Mesenchymal stem cell (in vitro differentiated cells and primary cell): Measurements from ENCODE around the gene CD7.

Experiments used
- DNase-seq: peaks from one replicate; pipeline ENCODE4 v3.0.0-alpha.2; 2013
- H2AFZ ChIP-seq: one replicate; pipeline ENCODE4 v1.6.1; 2013; ENCODE audit warnings: low read depth, mild to moderate bottlenecking, control low read depth, inconsistent platforms, low read length, moderate library complexity
- H2AK5ac ChIP-seq: 2 replicates; pipeline ENCODE4 v1.6.1; 2013; ENCODE audit warnings: low read length, moderate library complexity, mild to moderate bottlenecking, inconsistent platforms; ENCODE audit not compliant: severe bottlenecking
- H2BK120ac ChIP-seq: one replicate; pipeline ENCODE4 v1.6.1; 2013; ENCODE audit warnings: low read depth, mild to moderate bottlenecking, inconsistent platforms, low read length, moderate library complexity
- H2BK12ac ChIP-seq, 2 experiments: one replicate each; pipeline ENCODE4 v1.6.1; 2013; ENCODE audit warnings: inconsistent platforms in 2 of 2, low read length in 2 of 2, mild to moderate bottlenecking in 2 of 2, moderate library complexity in 2 of 2, control low read depth in 1 of 2
- H2BK15ac ChIP-seq: one replicate; pipeline ENCODE4 v1.6.1; 2013; ENCODE audit warnings: mild to moderate bottlenecking, low read depth, inconsistent platforms; ENCODE audit not compliant: poor library complexity, severe bottlenecking
- H2BK5ac ChIP-seq: 2 replicates; pipeline ENCODE4 v1.6.1; 2013; ENCODE audit warnings: low read depth, mild to moderate bottlenecking, low read length, control low read depth, inconsistent platforms; ENCODE audit not compliant: poor library complexity, severe bottlenecking
- H3K14ac ChIP-seq, 2 experiments: one replicate each; pipeline ENCODE4 v1.6.1; 2013; ENCODE audit warnings: inconsistent platforms in 2 of 2, low read length in 2 of 2, control low read depth in 1 of 2, mild to moderate bottlenecking in 1 of 2, moderate library complexity in 1 of 2
- H3K18ac ChIP-seq, 2 experiments: one replicate each; pipeline ENCODE4 v1.6.1; 2013; ENCODE audit warnings: inconsistent platforms in 2 of 2, low read length in 2 of 2, control low read depth in 1 of 2, low read depth in 1 of 2, mild to moderate bottlenecking in 1 of 2
- H3K23ac ChIP-seq, 2 experiments: one replicate each; pipeline ENCODE4 v1.6.1; 2013; ENCODE audit warnings: inconsistent platforms in 2 of 2, low read length in 2 of 2, mild to moderate bottlenecking in 2 of 2, moderate library complexity in 2 of 2, control low read depth in 1 of 2
- H3K27ac ChIP-seq: 2 replicates; pipeline ENCODE4 v1.5.1; 2013; ENCODE audit warnings: mild to moderate bottlenecking, moderate library complexity, low read length, control low read depth, inconsistent platforms; ENCODE audit not compliant: poor library complexity, severe bottlenecking
- H3K27me3 ChIP-seq, 2 experiments: 2 replicates each; pipeline versions ENCODE4 v1.6.1 to v1.7.0; 2013; ENCODE audit warnings: low read length in 2 of 2, mild to moderate bottlenecking in 2 of 2, moderate library complexity in 2 of 2, control low read depth in 1 of 2, inconsistent platforms in 1 of 2; ENCODE audit not compliant: control insufficient read depth in 1 of 2, insufficient read depth in 1 of 2
- H3K36me3 ChIP-seq, 2 experiments: 2 replicates each; pipeline versions ENCODE4 v1.6.1 to v1.7.0; 2013; ENCODE audit warnings: low read length in 2 of 2, control low read depth in 1 of 2, inconsistent platforms in 1 of 2, low read depth in 1 of 2, mild to moderate bottlenecking in 1 of 2; ENCODE audit not compliant: insufficient read depth in 2 of 2, control insufficient read depth in 1 of 2
- H3K4ac ChIP-seq, 2 experiments: one replicate each; pipeline ENCODE4 v1.6.1; 2013; ENCODE audit warnings: inconsistent platforms in 2 of 2, low read length in 2 of 2, mild to moderate bottlenecking in 2 of 2, moderate library complexity in 2 of 2, control low read depth in 1 of 2, low read depth in 1 of 2
- H3K4me1 ChIP-seq: 2 replicates; pipeline ENCODE4 v1.6.1; 2013; ENCODE audit warnings: low read depth, low read length, control low read depth; ENCODE audit not compliant: control insufficient read depth, insufficient read depth
- H3K4me2 ChIP-seq: 2 replicates; pipeline ENCODE4 v1.6.1; 2013; ENCODE audit warnings: low read length, mild to moderate bottlenecking, inconsistent platforms; ENCODE audit not compliant: poor library complexity, severe bottlenecking
- H3K4me3 ChIP-seq, 2 experiments: 2 replicates each; pipeline versions ENCODE4 v1.5.1 to v1.7.0; 2013; ENCODE audit warnings: low read length in 2 of 2, mild to moderate bottlenecking in 2 of 2, control low read depth in 1 of 2, low read depth in 1 of 2; ENCODE audit not compliant: insufficient read depth in 1 of 2
- H3K79me1 ChIP-seq: replicated peaks from 2 replicates; pipeline ENCODE4 v1.6.1; 2013; ENCODE audit warnings: mild to moderate bottlenecking, control low read depth, low read length, inconsistent platforms; ENCODE audit not compliant: poor library complexity, severe bottlenecking
- H3K9ac ChIP-seq: 2 replicates; pipeline ENCODE4 v1.7.0; 2013; ENCODE audit warnings: mild to moderate bottlenecking, low read length, moderate library complexity
- H3K9me3 ChIP-seq: 2 replicates; pipeline ENCODE4 v1.7.0; 2013; ENCODE audit warnings: mild to moderate bottlenecking, low read length; ENCODE audit not compliant: control insufficient read depth
- H4K8ac ChIP-seq: one replicate; pipeline ENCODE4 v1.6.1; 2013; ENCODE audit warnings: inconsistent platforms, mild to moderate bottlenecking, low read length, moderate library complexity
- H4K91ac ChIP-seq: one replicate; pipeline ENCODE4 v1.6.1; 2013; ENCODE audit warnings: mild to moderate bottlenecking, low read length, inconsistent platforms
- WGBS: methylation state at CpG from one replicate; pipeline ENCODE4 v1.1.7; 2013; ENCODE audit warnings: mixed read lengths; 5-methylcytosine and 5-hydroxymethylcytosine counted together

CD7 gene

DNA sequence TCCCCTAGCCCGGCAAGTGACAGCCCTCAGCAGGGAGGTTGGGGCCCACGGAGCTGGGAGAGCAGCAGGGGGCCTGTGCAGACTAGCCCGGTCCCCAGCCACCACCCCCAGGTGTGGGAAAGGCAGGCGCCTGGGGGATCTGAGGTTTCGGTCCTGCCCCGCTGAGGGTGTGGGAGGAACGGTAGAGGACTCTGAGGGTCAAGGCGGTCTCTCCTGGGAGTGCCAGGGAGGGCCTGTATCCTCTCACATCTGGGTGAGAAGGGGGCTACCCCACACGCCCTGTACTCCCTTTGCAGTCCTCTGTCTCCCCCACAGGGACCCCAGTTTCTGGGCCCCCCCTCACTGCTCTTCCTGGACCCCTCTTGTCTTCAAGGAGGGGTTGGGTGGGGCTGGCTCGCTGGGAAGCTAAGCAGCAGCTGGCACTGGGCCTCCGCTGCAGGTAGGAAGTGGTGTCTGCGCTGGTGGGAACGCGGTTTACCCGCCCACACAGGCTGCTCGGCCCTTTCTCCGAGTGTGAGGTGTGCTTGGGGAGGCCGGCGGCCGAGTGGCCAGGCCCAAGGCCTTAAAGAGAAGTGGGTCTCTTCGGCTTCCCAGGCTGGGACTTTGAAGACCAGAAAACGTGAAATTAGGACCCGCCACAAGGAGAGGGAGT is 15.4 kb downstream of the CD7 start:
- Histone ChIP-seq H2BK15ac (no peak overlapping the region), H2BK5ac (no peak overlapping the region), H4K91ac (no peak overlapping the region), H4K8ac (no peak overlapping the region), H3K36me3 (no peaks in the 10 kb centered on the region), H2BK120ac (no peak overlapping the region), H3K14ac (no peak overlapping the region), H3K4me1 (peaks cover 35% of the 10 kb centered on the region), H2AFZ (no peak overlapping the region), H3K27me3 (peaks cover 0 to 6% of the 10 kb centered on the region in 2 experiments), H3K23ac (no peak overlapping the region), H2AK5ac (no peak overlapping the region), H3K79me1 (no peaks in the 10 kb centered on the region), H3K27ac (no peak overlapping the region), H2BK12ac (no peak overlapping the region), H3K9ac (no peak overlapping the region), H3K18ac (no peak overlapping the region), H3K9me3 (no peaks in the 10 kb centered on the region), H3K4ac (no peak overlapping the region), H3K4me3 (no peak overlapping the region), H3K4me2 (no peak overlapping the region)
- no peak for DNase-seq
- 80% methylated on average over 20 of the region's 23 CpGs for WGBS

DNA sequence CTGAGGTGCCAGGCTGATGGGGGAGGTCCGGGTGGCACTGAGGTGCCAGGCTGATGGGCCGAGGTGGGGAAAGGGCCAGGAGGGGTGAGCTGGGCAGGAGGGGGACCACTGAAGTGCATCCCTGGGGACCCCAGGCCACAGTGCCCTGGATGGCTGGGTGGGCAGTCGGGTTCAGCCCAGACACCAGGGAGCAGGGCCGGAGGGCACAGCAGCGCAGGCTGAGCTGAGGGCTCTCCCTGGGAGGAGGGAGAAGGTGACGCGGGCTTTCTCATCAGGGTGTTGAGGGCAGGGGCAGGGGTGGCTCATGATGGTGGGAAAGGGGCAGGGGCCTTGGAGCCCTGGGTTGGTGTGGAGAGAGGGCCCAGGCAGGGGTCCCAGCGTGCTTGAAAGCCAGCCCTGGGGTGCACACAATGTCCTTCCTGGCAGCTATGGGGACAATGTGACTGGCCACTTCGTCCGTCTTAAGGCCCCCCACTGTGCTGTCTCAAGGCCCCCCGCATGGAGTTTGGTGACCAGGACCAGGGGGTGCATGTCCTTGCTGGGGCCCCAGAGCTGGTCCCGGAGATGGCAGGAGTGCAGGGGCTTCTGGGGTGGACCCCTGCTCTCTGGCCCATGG is 16.0 kb downstream of the CD7 start:
- H3K9me3 ChIP-seq = no peaks in the 10 kb centered on the region
- H2AFZ ChIP-seq = no peak overlapping the region
- H2BK5ac ChIP-seq = no peak overlapping the region
- H3K27me3 ChIP-seq = peaks cover 0 to 6% of the 10 kb centered on the region in 2 experiments
- no peak overlapping the region for H3K27ac ChIP-seq
- DNase-seq = no peak
- no peak overlapping the region for H2BK120ac ChIP-seq
- H3K36me3 ChIP-seq = no peaks in the 10 kb centered on the region
- H4K91ac ChIP-seq = peak overlapping the region; percentile 63
- no peak overlapping the region for H3K4ac ChIP-seq
- no peak overlapping the region for H3K14ac ChIP-seq
- peak overlapping the region; percentile 31 for H2BK15ac ChIP-seq
- no peaks in the 10 kb centered on the region for H3K79me1 ChIP-seq
- peaks cover 37% of the 10 kb centered on the region for H3K4me1 ChIP-seq
- no peak overlapping the region for H3K18ac ChIP-seq
- WGBS = 90% methylated on average over 12 of the region's 12 CpGs
- peak overlapping the region; percentile 43 for H3K9ac ChIP-seq
- H3K23ac ChIP-seq = no peak overlapping the region
- H4K8ac ChIP-seq = peak overlapping the region; percentile 5
- H2AK5ac ChIP-seq = no peak overlapping the region
- H3K4me2 ChIP-seq = no peak overlapping the region
- no peak overlapping the region for H3K4me3 ChIP-seq
- H2BK12ac ChIP-seq = no peak overlapping the region

DNA sequence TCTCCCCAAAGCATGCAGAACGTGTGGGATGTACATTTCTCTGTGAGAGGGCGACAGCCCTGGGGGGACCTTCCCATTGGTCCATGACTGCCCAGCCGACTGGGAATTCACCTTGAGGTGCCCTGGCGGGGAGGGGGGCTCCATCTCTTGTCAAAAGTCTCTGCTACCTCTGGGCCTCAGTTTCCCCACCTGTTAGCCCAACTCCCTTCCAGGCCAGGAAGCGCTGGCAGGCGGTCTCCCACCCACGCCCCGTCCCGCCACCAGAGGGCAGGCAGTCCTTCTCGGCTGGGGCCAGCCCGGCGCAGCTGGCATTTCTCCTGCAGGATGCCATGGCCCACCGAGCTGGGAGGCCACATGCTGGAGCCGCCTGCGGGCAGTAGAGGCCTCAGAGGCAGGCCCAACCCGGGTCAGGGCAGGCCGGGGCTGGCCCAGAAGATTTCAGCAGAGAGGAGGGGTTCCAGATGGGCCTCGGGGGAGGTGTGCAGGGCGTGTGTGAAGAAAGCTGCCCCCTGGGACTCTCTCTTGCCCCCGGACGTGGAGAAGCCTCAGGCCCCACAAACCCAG is 16.6 kb downstream of the CD7 start:
- Histone ChIP-seq H3K27ac (no peak overlapping the region), H3K27me3 (peaks cover 0 to 6% of the 10 kb centered on the region in 2 experiments), H2BK120ac (no peak overlapping the region), H3K4me3 (no peak overlapping the region), H3K9ac (peak overlapping the region; percentile 43), H4K8ac (no peak overlapping the region), H2BK15ac (peak overlapping the region; percentile 31), H3K4ac (no peak overlapping the region), H3K9me3 (no peaks in the 10 kb centered on the region), H3K4me1 (peaks cover 37% of the 10 kb centered on the region), H4K91ac (no peak overlapping the region), H3K18ac (no peak overlapping the region), H3K36me3 (no peaks in the 10 kb centered on the region), H2BK5ac (no peak overlapping the region), H3K14ac (no peak overlapping the region), H2AK5ac (no peak overlapping the region), H3K4me2 (no peak overlapping the region), H3K79me1 (no peaks in the 10 kb centered on the region), H3K23ac (no peak overlapping the region), H2AFZ (no peak overlapping the region), H2BK12ac (no peak overlapping the region)
- WGBS = 50% methylated on average over 21 of the region's 21 CpGs
- peak; percentile 58 for DNase-seq

DNA sequence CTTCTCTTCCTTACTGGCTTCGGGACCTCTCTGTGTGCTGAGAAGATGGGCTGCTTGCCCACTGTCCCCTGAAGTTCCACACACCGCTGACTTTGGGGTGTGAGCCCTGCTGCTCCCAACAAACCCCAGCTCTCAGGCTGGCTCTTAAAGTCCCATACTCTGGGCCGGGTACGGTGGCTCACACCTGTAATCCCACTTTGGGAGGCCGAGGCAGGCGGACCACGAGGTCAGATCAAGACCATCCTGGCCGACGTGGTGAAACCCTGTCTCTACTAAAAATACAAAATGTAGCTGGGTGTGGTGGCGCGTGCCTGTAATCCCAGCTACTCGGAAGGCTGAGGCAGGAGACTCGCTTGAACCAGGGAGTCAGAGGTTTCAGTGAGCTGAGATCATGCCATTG is 17.2 kb downstream of the CD7 start:
- Histone ChIP-seq H3K4ac (no peak overlapping the region), H3K79me1 (no peaks in the 10 kb centered on the region), H3K4me1 (peaks cover 37% of the 10 kb centered on the region), H2BK12ac (no peak overlapping the region), H3K27ac (no peak overlapping the region), H3K9ac (no peak overlapping the region), H3K27me3 (peaks cover 0 to 6% of the 10 kb centered on the region in 2 experiments), H2BK120ac (no peak overlapping the region), H2BK5ac (no peak overlapping the region), H4K8ac (no peak overlapping the region), H3K18ac (no peak overlapping the region), H3K36me3 (no peaks in the 10 kb centered on the region), H3K4me3 (no peak overlapping the region), H3K4me2 (no peak overlapping the region), H4K91ac (no peak overlapping the region), H2BK15ac (no peak overlapping the region), H2AFZ (no peak overlapping the region), H3K14ac (no peak overlapping the region), H3K23ac (no peak overlapping the region), H3K9me3 (no peaks in the 10 kb centered on the region), H2AK5ac (no peak overlapping the region)
- WGBS = 96% methylated on average over 13 of the region's 13 CpGs
- no peak for DNase-seq
